ENCODE measurements around the gene UPK2. TPM values are rescaled to one million over a fixed set of nuclear protein-coding genes. Genes with fewer than 3 reads are reported as not detected.

The UPK2 gene
- total and polyA plus RNA-seq, 2 donors (not counting 3 experiments of a cell fraction or from before 2014, with no cell fraction given): 0.11 TPM; not detected in 1

- Histone ChIP-seq H3K27me3 (ENCODE audit: control insufficient read depth in 2 of 2, insufficient read depth in 2 of 2, low read length in 2 of 2) (peaks cover 3 to 5% of the 10 kb centered on the region in 2 experiments), H3K4me3 (replicated peaks in 1 of 3; ENCODE audit: insufficient read depth in 1 of 3, low read depth in 1 of 3, low read length in 3 of 3) (no peak overlapping the region), H3K27ac (ENCODE audit: insufficient read depth, low read depth, low read length) (no peak overlapping the region), H3K9me1 (replicated peaks; ENCODE audit: control insufficient read depth, extremely low read depth, insufficient read depth, low read length) (no peaks in the 10 kb centered on the region), H3K79me2 (ENCODE audit: control insufficient read depth, insufficient read depth, low read length) (no peaks in the 10 kb centered on the region), H3K9ac (replicated peaks; ENCODE audit: extremely low read depth, insufficient read depth, low read length) (no peak overlapping the region), H3K9me3 (replicated peaks; ENCODE audit: control insufficient read depth, insufficient read depth, low read length) (no peaks in the 10 kb centered on the region), H3K4me2 (ENCODE audit: insufficient read depth, low read length) (no peak overlapping the region), H4K20me1 (replicated peaks; ENCODE audit: control insufficient read depth, extremely low read depth, insufficient read depth, low read length) (no peaks in the 10 kb centered on the region), H3K36me3 (ENCODE audit: control insufficient read depth in 2 of 2, extremely low read depth in 1 of 2, insufficient read depth in 2 of 2, low read length in 2 of 2) (no peaks in the 10 kb centered on the region), H2AFZ (ENCODE audit: low read depth, low read length) (no peak overlapping the region), H3K4me1 (ENCODE audit: control insufficient read depth, extremely low read depth, insufficient read depth, low read length) (no peaks in the 10 kb centered on the region)
- intact Hi-C loops (cut with micrococcal nuclease) (loop anchor here (1.0 kb wide), 6 partner anchors 29 to 298 kb away; partner anchors contain the start of gene DDX6), dilution Hi-C loops (cut with MboI; ENCODE audit: extremely low pct_ligation_motif_present, low sequenced_read_pairs) (no loop called here)
- POLR2A ChIA-PET: no interaction called here
- DNase-seq (ENCODE audit: low read depth, low spot score) (no peak), FAIRE-seq (no peak)
- CTCF ChIA-PET: interaction anchor here (0.5 to 2.8 kb wide), 19 partner anchors 8 to 362 kb away, joined by 3 to 45 read pairs (median 5); partner anchors contain the start of gene DDX6
- TF ChIP-seq POLR2A (IDR thresholded peaks at IDR 0.05; ENCODE audit: low read depth, low read length): no peak
- no peak for TF ChIP-seq MYC (IDR thresholded peaks at IDR 0.05; ENCODE audit: low read depth, low read length)
- TF ChIP-seq POLR2AphosphoS5 (IDR thresholded peaks at IDR 0.05; ENCODE audit: insufficient read depth, low read depth, low read length): no peak
- TF ChIP-seq GATA2 (IDR thresholded peaks at IDR 0.05; ENCODE audit: insufficient read depth, insufficient read length, low read depth, low read length): no peak
- TF ChIP-seq CTCF (IDR thresholded peaks at IDR 0.05; ENCODE audit: extremely low read depth in 1 of 2, insufficient read depth in 1 of 2, low read depth in 1 of 2, low read length in 2 of 2): no peak
- TF ChIP-seq FOS (IDR thresholded peaks at IDR 0.05; ENCODE audit: borderline replicate concordance, insufficient read depth, low read length): no peak
- TF ChIP-seq MAX (IDR thresholded peaks at IDR 0.05; ENCODE audit: insufficient read depth, insufficient read length): no peak
- no peak for TF ChIP-seq EZH2 (IDR thresholded peaks at IDR 0.05; ENCODE audit: borderline replicate concordance, low read depth, low read length, severe bottlenecking)
- no TSS peak for BruUV-seq (replicated peaks)
Measured at GRCh38 chr11:118956847-118957469, 860 bp downstream of the UPK2 start.
